CD8-positive, alpha-beta memory T cell (primary cell): ENCODE data around the gene BARD1. TPM values are rescaled to one million over a fixed set of nuclear protein-coding genes. Genes with fewer than 3 reads are reported as not detected.
"Not testable (repeated sequence)": the region's sequence is repeated elsewhere in the genome, so short reads cannot be mapped to it uniquely, and the experiment has no call there.

ENCODE experiments used
- CTCF ChIA-PET: fragments of 350-600 bp; sonication (Branson Sonifier 250); formaldehyde crosslinking; loops from one replicate; lab custom pipeline; 2021; ENCODE audit warnings: antibody characterized with exemption; lab: Charles Lee
- POLR2A ChIA-PET: fragments of 350-600 bp; sonication (Branson Sonifier 250); formaldehyde crosslinking; loops from one replicate; lab custom pipeline; 2021; ENCODE audit warnings: antibody characterized with exemption; lab: Charles Lee
- DNase-seq, 5 donors: peaks; one replicate each; pipeline versions ENCODE4 v3.0.0 to v3.0.0-alpha.2; 2020 to 2022; ENCODE audit warnings: mixed read lengths in 1 of 5
- H3K27ac ChIP-seq: one replicate; pipeline ENCODE4 v1.7.0; 2013; ENCODE audit warnings: low read depth, mild to moderate bottlenecking, low read length, moderate library complexity
- H3K27me3 ChIP-seq: 2 replicates; pipeline ENCODE4 v1.7.0; 2013; ENCODE audit warnings: low read length, mild to moderate bottlenecking; ENCODE audit not compliant: insufficient read depth, poor library complexity, severe bottlenecking
- H3K36me3 ChIP-seq: 2 replicates; pipeline ENCODE4 v1.7.0; 2013; ENCODE audit warnings: mild to moderate bottlenecking, low read length, moderate library complexity; ENCODE audit not compliant: insufficient read depth
- H3K4me1 ChIP-seq: 2 replicates; pipeline ENCODE4 v1.7.0; 2013; ENCODE audit warnings: mild to moderate bottlenecking, low read length, moderate library complexity; ENCODE audit not compliant: insufficient read depth
- H3K4me3 ChIP-seq: 2 replicates; pipeline ENCODE4 v1.7.0; 2013; ENCODE audit warnings: mild to moderate bottlenecking, low read length
- H3K9me3 ChIP-seq: 2 replicates; pipeline ENCODE4 v1.7.0; 2013; ENCODE audit warnings: mild to moderate bottlenecking, low read length
- H3K27ac Mint-ChIP-seq, 8 donors: one replicate each; pipeline ENCODE4 v1.8.0; 2020 to 2021; ENCODE audit warnings: mixed read lengths in 8 of 8, mild to moderate bottlenecking in 6 of 8, inconsistent platforms in 3 of 8, moderate library complexity in 3 of 8
- H3K27me3 Mint-ChIP-seq, 2 donors: one replicate each; pipeline ENCODE4 v1.8.0; 2020 to 2021; ENCODE audit warnings: mixed read lengths in 2 of 2, mild to moderate bottlenecking in 1 of 2, moderate library complexity in 1 of 2
- H3K36me3 Mint-ChIP-seq, 3 donors: one replicate each; pipeline ENCODE4 v1.8.0; 2020 to 2021; ENCODE audit warnings: mixed read lengths in 3 of 3, inconsistent platforms in 1 of 3, mild to moderate bottlenecking in 1 of 3
- H3K4me1 Mint-ChIP-seq, 3 donors: one replicate each; pipeline ENCODE4 v1.8.0; 2020 to 2021; ENCODE audit warnings: mixed read lengths in 3 of 3, inconsistent platforms in 1 of 3, mild to moderate bottlenecking in 1 of 3
- H3K4me3 Mint-ChIP-seq, 7 donors: one replicate each; pipeline ENCODE4 v1.8.0; 2020 to 2021; ENCODE audit warnings: mixed read lengths in 7 of 7, mild to moderate bottlenecking in 6 of 7, moderate library complexity in 4 of 7, inconsistent platforms in 2 of 7
- H3K9me3 Mint-ChIP-seq, 5 donors: one replicate each; pipeline ENCODE4 v1.8.0; 2020 to 2022; ENCODE audit warnings: mixed read lengths in 5 of 5, mild to moderate bottlenecking in 3 of 5, moderate library complexity in 2 of 5, inconsistent platforms in 1 of 5
- polyA plus RNA-seq: library from polyadenylated mRNA; unstranded; fragments of 300-500 nt; fragmentation: Illumina TruSeq; gene quantifications from one replicate; pipeline ENCODE4 v1.2.3, GENCODE V29; 2021
- total RNA-seq, 2 experiments: library from RNA; stranded (reverse); gene quantifications; one replicate each; pipeline ENCODE4 v1.2.3, GENCODE V29; 2021

Gene BARD1
- total and polyA plus RNA-seq, 3 experiments from 2014 or later = 7.2 to 20.0 (median 18.3) TPM

DNA sequence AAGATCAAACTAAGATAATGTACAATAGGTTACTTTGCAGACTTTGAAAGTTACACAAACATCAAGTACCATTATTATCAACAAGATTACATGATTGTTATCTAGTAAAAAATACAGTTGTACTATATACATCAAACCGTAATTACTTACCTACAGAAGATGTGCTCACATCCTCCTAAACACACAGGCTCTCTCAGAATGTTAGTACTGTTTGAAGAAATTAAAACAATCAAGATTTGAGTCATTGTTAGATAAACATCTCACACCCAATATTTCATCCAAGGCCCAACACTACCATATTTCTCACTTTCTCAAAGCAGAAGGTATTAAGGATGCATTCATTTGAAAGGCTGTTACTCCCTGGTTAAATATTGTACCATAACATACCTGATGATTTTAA, 12.6 kb downstream of the BARD1 start:
- no peak for DNase-seq
- no peak overlapping the region for H3K4me3 ChIP-seq
- H3K9me3 Mint-ChIP-seq = no peaks in the 10 kb centered on the region
- no peaks in the 10 kb centered on the region for H3K27me3 Mint-ChIP-seq
- CTCF ChIA-PET = no interaction called here
- no peaks in the 10 kb centered on the region for H3K27me3 ChIP-seq
- H3K4me1 Mint-ChIP-seq = peaks cover 12 to 41% (median 28%) of the 10 kb centered on the region in 3 donors
- no peaks in the 10 kb centered on the region for H3K4me1 ChIP-seq
- H3K36me3 Mint-ChIP-seq = peaks cover 3 to 14% (median 9%) of the 10 kb centered on the region in 3 donors
- H3K27ac ChIP-seq = no peak overlapping the region
- H3K36me3 ChIP-seq = no peaks in the 10 kb centered on the region
- H3K9me3 ChIP-seq = no peaks in the 10 kb centered on the region
- H3K4me3 Mint-ChIP-seq = no peak overlapping the region
- POLR2A ChIA-PET = no interaction called here
- no peak overlapping the region for H3K27ac Mint-ChIP-seq

- H3K27me3 ChIP-seq, H3K27me3 Mint-ChIP-seq, H3K4me3 ChIP-seq, CTCF ChIA-PET, POLR2A ChIA-PET, H3K4me1 ChIP-seq, DNase-seq, H3K4me3 Mint-ChIP-seq, H3K36me3 ChIP-seq, H3K9me3 ChIP-seq, H3K27ac ChIP-seq: not testable (repeated sequence)
- peaks cover 0 to 10% (median 3%) of the 10 kb centered on the region in 5 donors for H3K9me3 Mint-ChIP-seq
- peak overlapping the region in 1 of 8 donors; percentile 5 for H3K27ac Mint-ChIP-seq
- H3K36me3 Mint-ChIP-seq = peaks cover 32 to 61% (median 57%) of the 10 kb centered on the region in 3 donors
- H3K4me1 Mint-ChIP-seq = peaks cover 0 to 13% (median 4%) of the 10 kb centered on the region in 3 donors
Measured at GRCh38 chr2:214783181-214783580, 26.3 kb downstream of the BARD1 start.

DNA sequence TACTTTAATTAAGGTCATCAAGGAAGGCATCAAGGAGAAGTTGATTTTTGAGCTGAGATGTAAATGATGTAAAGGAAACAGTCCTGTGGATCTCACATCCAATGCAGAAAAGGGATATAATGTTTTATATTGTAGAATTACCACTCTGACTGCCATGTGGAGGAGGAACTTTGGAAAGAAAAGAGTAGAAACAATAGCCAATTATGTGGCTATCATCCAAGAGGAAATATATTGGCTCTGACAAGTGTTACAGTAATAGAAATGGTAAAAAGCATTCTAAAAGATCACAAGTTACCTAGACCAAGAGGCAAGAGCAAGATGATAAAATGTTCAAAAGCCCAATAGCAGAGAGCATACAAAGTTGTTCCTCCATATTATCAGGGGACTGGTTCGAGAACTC, 26.8 kb downstream of the BARD1 start:
- Mint-ChIP-seq H3K4me1 (peaks cover 0 to 13% (median 4%) of the 10 kb centered on the region in 3 donors), H3K4me3 (no peak overlapping the region), H3K27ac (peak overlapping the region in 1 of 8 donors; percentile 75), H3K27me3 (no peaks in the 10 kb centered on the region), H3K36me3 (peaks cover 32 to 61% (median 57%) of the 10 kb centered on the region in 3 donors), H3K9me3 (peaks cover 0 to 10% (median 3%) of the 10 kb centered on the region in 5 donors)
- no peaks in the 10 kb centered on the region for H3K27me3 ChIP-seq
- POLR2A ChIA-PET = no interaction called here
- no peak overlapping the region for H3K27ac ChIP-seq
- no peaks in the 10 kb centered on the region for H3K4me1 ChIP-seq
- no peak overlapping the region for H3K4me3 ChIP-seq
- peaks cover 8% of the 10 kb centered on the region for H3K36me3 ChIP-seq
- CTCF ChIA-PET = no interaction called here
- DNase-seq = no peak
- H3K9me3 ChIP-seq = no peaks in the 10 kb centered on the region

DNA sequence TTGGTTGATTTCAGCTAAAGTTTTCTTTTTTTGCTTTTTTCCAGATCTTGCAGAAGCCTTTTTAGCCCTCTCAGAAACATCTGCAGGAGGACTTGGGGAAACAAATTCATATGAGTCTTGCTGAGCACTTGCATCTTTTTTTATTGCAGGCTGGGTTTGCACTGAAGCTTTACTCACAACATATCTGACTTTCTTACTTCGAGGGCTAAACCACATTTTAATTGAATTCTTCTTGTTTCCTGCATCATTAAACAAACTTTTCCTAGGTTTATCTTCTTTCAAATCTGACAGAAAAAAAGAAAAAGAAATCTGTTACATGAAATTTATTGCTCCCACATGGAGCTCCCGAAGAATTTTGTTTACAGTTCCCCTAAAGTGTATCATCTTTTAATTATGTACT, 28.3 kb downstream of the BARD1 start:
- Histone ChIP-seq H3K4me1 (no peaks in the 10 kb centered on the region), H3K4me3 (no peak overlapping the region), H3K27me3 (no peaks in the 10 kb centered on the region), H3K9me3 (no peaks in the 10 kb centered on the region), H3K27ac (no peak overlapping the region), H3K36me3 (peaks cover 8% of the 10 kb centered on the region)
- ChIA-PET CTCF (no interaction called here), POLR2A (no interaction called here)
- Mint-ChIP-seq H3K27me3 (no peaks in the 10 kb centered on the region), H3K4me3 (no peak overlapping the region), H3K27ac (no peak overlapping the region), H3K9me3 (peaks cover 0 to 10% (median 3%) of the 10 kb centered on the region in 5 donors), H3K4me1 (peaks cover 0 to 8% (median 4%) of the 10 kb centered on the region in 3 donors), H3K36me3 (peaks cover 37 to 63% (median 58%) of the 10 kb centered on the region in 3 donors)
- DNase-seq = no peak

GRCh38 chr2:214775971-214776370, 33.5 kb downstream of the BARD1 start:
- DNase-seq = no peak
- Histone ChIP-seq H3K4me3 (no peak overlapping the region), H3K27ac (no peak overlapping the region), H3K36me3 (peaks cover 4% of the 10 kb centered on the region), H3K9me3 (no peaks in the 10 kb centered on the region), H3K27me3 (no peaks in the 10 kb centered on the region), H3K4me1 (no peaks in the 10 kb centered on the region)
- Mint-ChIP-seq H3K27ac (peak overlapping the region in 1 of 8 donors; percentile 8), H3K9me3 (no peaks in the 10 kb centered on the region), H3K4me3 (no peak overlapping the region), H3K4me1 (no peaks in the 10 kb centered on the region), H3K27me3 (no peaks in the 10 kb centered on the region), H3K36me3 (peaks cover 29 to 35% (median 33%) of the 10 kb centered on the region in 3 donors)
- ChIA-PET CTCF (no interaction called here), POLR2A (no interaction called here)

GRCh38 chr2:214774108-214774507, 35.4 kb downstream of the BARD1 start:
- Histone ChIP-seq H3K4me1 (no peaks in the 10 kb centered on the region), H3K36me3 (no peaks in the 10 kb centered on the region), H3K4me3 (no peak overlapping the region), H3K27me3 (no peaks in the 10 kb centered on the region), H3K9me3 (no peaks in the 10 kb centered on the region), H3K27ac (no peak overlapping the region)
- Mint-ChIP-seq H3K4me3 (no peak overlapping the region), H3K36me3 (peaks cover 16 to 18% (median 18%) of the 10 kb centered on the region in 3 donors), H3K27me3 (no peaks in the 10 kb centered on the region), H3K9me3 (no peaks in the 10 kb centered on the region), H3K4me1 (no peaks in the 10 kb centered on the region), H3K27ac (no peak overlapping the region)
- DNase-seq = no peak
- CTCF ChIA-PET = no interaction called here
- POLR2A ChIA-PET = no interaction called here

DNA sequence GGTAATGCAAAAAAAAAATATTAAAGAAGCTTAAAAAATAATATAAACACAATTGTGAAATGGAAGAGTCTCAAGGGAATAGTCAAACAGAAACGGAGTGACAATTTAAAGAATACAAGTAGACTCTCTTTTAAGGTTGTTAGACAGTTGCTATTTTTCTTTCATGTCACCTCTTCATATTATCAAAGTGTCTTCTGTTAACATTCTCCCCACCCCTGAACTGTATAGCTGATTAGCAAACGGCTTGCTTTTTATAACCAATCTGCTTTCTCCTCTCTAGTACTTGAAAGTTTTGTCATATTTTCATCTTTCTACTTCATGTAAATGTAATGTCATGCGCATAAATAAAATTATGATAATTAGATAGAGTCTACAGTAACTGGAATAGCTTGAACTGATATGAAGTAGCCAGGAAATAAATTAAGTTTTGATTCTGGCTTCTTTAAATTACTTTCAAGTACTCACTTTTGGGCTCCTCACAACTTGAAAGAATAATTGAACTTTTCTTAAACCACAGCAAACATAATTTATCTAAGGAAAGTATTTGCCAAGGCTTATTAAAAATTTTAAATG, 37.0 kb downstream of the BARD1 start:
- Histone ChIP-seq H3K4me3 (no peak overlapping the region), H3K27me3 (no peaks in the 10 kb centered on the region), H3K36me3 (no peaks in the 10 kb centered on the region), H3K9me3 (no peaks in the 10 kb centered on the region), H3K4me1 (no peaks in the 10 kb centered on the region), H3K27ac (no peak overlapping the region)
- Mint-ChIP-seq H3K27me3 (no peaks in the 10 kb centered on the region), H3K9me3 (no peaks in the 10 kb centered on the region), H3K36me3 (peaks cover 19 to 22% (median 19%) of the 10 kb centered on the region in 3 donors), H3K27ac (no peak overlapping the region), H3K4me3 (no peak overlapping the region), H3K4me1 (no peaks in the 10 kb centered on the region)
- DNase-seq = no peak
- POLR2A ChIA-PET = no interaction called here
- CTCF ChIA-PET = no interaction called here

GRCh38 chr2:214765180-214765579, 44.3 kb downstream of the BARD1 start:
- H3K36me3 ChIP-seq = no peaks in the 10 kb centered on the region

More at GRCh38 chr2:214765180-214765579, 44.3 kb downstream of the BARD1 start:
- no peaks in the 10 kb centered on the region for H3K4me1 ChIP-seq
- no peak for DNase-seq
- H3K4me1 Mint-ChIP-seq = no peaks in the 10 kb centered on the region
- H3K36me3 Mint-ChIP-seq = peaks cover 18 to 36% (median 35%) of the 10 kb centered on the region in 3 donors
- ChIA-PET POLR2A (no interaction called here), CTCF (no interaction called here)
- H3K4me3 ChIP-seq = no peak overlapping the region
- H3K27me3 ChIP-seq = no peaks in the 10 kb centered on the region
- H3K27ac Mint-ChIP-seq = no peak overlapping the region
- no peak overlapping the region for H3K27ac ChIP-seq
- H3K4me3 Mint-ChIP-seq = no peak overlapping the region
- no peaks in the 10 kb centered on the region for H3K27me3 Mint-ChIP-seq
- no peaks in the 10 kb centered on the region for H3K9me3 ChIP-seq
- no peaks in the 10 kb centered on the region for H3K9me3 Mint-ChIP-seq
